Measurements from ENCODE around the gene CCDC50. TPM values are rescaled to one million over a fixed set of nuclear protein-coding genes. Genes with fewer than 3 reads are reported as not detected.
A peak's percentile ranks its signal among the peaks of the same experiment; 100 is the strongest.

CCDC50 gene
- total and polyA plus RNA-seq, 7 donors = 20.8 to 128 (median 103) TPM

DNA sequence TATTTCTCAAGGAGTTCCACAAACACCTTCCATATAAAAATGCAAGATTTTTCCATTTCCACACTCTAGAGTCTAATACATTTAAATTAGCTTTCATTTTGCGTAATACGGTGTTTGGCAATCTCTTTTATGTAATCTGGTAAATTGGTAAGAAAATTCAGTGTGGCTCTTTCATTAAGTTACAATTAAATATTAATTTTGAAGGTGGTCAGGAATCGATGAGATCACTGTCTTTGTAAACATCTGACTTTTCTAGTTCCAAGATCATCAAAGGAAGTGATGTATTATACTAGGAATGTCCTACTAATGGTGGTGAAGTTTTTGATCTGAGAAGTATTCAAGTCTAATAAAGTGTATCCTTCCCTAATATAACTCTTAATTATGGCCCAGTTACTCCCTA, 2.2 kb downstream of the CCDC50 start:
- DNase-seq = no peak
- peak overlapping the region in 2 of 4 donors; percentile 65 to 88 for H3K4me3 ChIP-seq
- peaks cover 0 to 66% (median 38%) of the 10 kb centered on the region in 4 donors for H3K4me1 ChIP-seq
- H3K27me3 ChIP-seq = no peaks in the 10 kb centered on the region
- H3K27ac ChIP-seq = peak overlapping the region in 3 of 4 donors; percentile 92 to 96 (median 93)
- intact Hi-C loops (cut with DNase I) = loop anchor here (5.0 kb wide), 1 partner anchor 46 kb away; no protein-coding TSS in a partner anchor
- no peaks in the 10 kb centered on the region for H3K36me3 ChIP-seq
- TF ChIP-seq POLR2A (IDR thresholded peaks at IDR 0.05) (no peak), EP300 (IDR thresholded peaks at IDR 0.05) (no peak), POLR2AphosphoS5 (IDR thresholded peaks at IDR 0.05) (no peak)
- TF ChIP-seq, protein P1, sequence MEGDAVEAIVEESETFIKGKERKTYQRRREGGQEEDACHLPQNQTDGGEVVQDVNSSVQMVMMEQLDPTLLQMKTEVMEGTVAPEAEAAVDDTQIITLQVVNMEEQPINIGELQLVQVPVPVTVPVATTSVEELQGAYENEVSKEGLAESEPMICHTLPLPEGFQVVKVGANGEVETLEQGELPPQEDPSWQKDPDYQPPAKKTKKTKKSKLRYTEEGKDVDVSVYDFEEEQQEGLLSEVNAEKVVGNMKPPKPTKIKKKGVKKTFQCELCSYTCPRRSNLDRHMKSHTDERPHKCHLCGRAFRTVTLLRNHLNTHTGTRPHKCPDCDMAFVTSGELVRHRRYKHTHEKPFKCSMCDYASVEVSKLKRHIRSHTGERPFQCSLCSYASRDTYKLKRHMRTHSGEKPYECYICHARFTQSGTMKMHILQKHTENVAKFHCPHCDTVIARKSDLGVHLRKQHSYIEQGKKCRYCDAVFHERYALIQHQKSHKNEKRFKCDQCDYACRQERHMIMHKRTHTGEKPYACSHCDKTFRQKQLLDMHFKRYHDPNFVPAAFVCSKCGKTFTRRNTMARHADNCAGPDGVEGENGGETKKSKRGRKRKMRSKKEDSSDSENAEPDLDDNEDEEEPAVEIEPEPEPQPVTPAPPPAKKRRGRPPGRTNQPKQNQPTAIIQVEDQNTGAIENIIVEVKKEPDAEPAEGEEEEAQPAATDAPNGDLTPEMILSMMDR (IDR thresholded peaks at IDR 0.05) = no peak
- no peaks in the 10 kb centered on the region for H3K9me3 ChIP-seq
- 82% methylated on average over 3 of the region's 3 CpGs for WGBS, 2 donors

- Histone ChIP-seq H3K4me1 (peaks cover 0 to 80% (median 50%) of the 10 kb centered on the region in 4 donors), H3K27ac (no peak overlapping the region), H3K4me3 (no peak overlapping the region), H3K36me3 (no peaks in the 10 kb centered on the region), H3K9me3 (no peaks in the 10 kb centered on the region), H3K27me3 (no peaks in the 10 kb centered on the region)
- no peak for DNase-seq
- intact Hi-C loops (cut with DNase I) = loop anchor here (5.0 kb wide), 1 partner anchor 44 kb away; no protein-coding TSS in a partner anchor
- WGBS, 2 donors = 92 to 93% methylated on average over 3 of the region's 3 CpGs
- TF ChIP-seq EP300 (IDR thresholded peaks at IDR 0.05) (no peak), POLR2A (IDR thresholded peaks at IDR 0.05) (no peak), POLR2AphosphoS5 (IDR thresholded peaks at IDR 0.05) (no peak)
- TF ChIP-seq, protein P1 (IDR thresholded peaks at IDR 0.05) = no peak
Observed at GRCh38 chr3:191333298-191333880, 4.2 kb downstream of the CCDC50 start.

GRCh38 chr3:191334346-191334893, 5.2 kb downstream of the CCDC50 start:
- Histone ChIP-seq H3K9me3 (no peaks in the 10 kb centered on the region), H3K27ac (no peak overlapping the region), H3K4me1 (peaks cover 0 to 83% (median 60%) of the 10 kb centered on the region in 4 donors), H3K27me3 (no peaks in the 10 kb centered on the region), H3K4me3 (no peak overlapping the region), H3K36me3 (no peaks in the 10 kb centered on the region)
- TF ChIP-seq POLR2AphosphoS5 (IDR thresholded peaks at IDR 0.05) (no peak), EP300 (IDR thresholded peaks at IDR 0.05) (no peak), POLR2A (IDR thresholded peaks at IDR 0.05) (no peak)
- TF ChIP-seq, protein P1 (IDR thresholded peaks at IDR 0.05) = no peak
- intact Hi-C loops (cut with DNase I) = loop anchor here (5.0 kb wide), 1 partner anchor 43 kb away; no protein-coding TSS in a partner anchor
- 69 to 75% methylated on average over 4 of the region's 4 CpGs for WGBS, 2 donors
- no peak for DNase-seq

- no peaks in the 10 kb centered on the region for H3K9me3 ChIP-seq
- DNase-seq = no peak
- no peak overlapping the region for H3K4me3 ChIP-seq
- H3K36me3 ChIP-seq = no peaks in the 10 kb centered on the region
- 81 to 85% methylated on average over 2 of the region's 2 CpGs for WGBS, 2 donors
- no peaks in the 10 kb centered on the region for H3K27me3 ChIP-seq
- TF ChIP-seq, protein P1 (IDR thresholded peaks at IDR 0.05) = no peak
- TF ChIP-seq EP300 (IDR thresholded peaks at IDR 0.05) = no peak
- TF ChIP-seq POLR2AphosphoS5 (IDR thresholded peaks at IDR 0.05) = no peak
- TF ChIP-seq POLR2A (IDR thresholded peaks at IDR 0.05) = no peak
- H3K27ac ChIP-seq = no peak overlapping the region
- peaks cover 0 to 86% (median 67%) of the 10 kb centered on the region in 4 donors for H3K4me1 ChIP-seq
- intact Hi-C loops (cut with DNase I) = no loop called here
Observed at GRCh38 chr3:191336833-191337232, 7.6 kb downstream of the CCDC50 start.
